ENCODE data around the gene AZU1.
A peak's percentile ranks its signal among the peaks of the same experiment; 100 is the strongest.
"Not testable (repeated sequence)": the region's sequence is repeated elsewhere in the genome, so short reads cannot be mapped to it uniquely, and the experiment has no call there.

AZU1 gene

DNA sequence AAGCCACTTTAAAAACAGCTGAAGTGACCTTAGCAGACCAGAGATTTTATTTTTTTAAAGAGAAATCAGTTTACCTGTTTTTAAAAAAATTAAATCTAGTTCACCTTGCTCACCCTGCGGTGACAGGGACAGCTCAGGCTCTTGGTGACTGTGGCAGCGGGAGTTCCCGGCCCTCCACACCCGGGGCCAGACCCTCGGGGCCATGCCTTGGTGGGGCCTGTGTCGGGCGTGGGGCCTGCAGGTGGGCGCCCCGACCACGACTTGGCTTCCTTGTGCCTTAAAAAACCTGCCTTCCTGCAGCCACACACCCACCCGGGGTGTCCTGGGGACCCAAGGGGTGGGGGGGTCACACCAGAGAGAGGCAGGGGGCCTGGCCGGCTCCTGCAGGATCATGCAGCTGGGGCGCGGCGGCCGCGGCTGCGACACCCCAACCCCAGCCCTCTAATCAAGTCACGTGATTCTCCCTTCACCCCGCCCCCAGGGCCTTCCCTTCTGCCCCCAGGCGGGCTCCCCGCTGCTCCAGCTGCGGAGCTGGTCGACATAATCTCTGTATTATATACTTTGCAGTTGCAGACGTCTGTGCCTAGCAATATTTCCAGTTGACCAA lies 16.7 kb upstream of the AZU1 start:
- DNase-seq: no peak

DNA sequence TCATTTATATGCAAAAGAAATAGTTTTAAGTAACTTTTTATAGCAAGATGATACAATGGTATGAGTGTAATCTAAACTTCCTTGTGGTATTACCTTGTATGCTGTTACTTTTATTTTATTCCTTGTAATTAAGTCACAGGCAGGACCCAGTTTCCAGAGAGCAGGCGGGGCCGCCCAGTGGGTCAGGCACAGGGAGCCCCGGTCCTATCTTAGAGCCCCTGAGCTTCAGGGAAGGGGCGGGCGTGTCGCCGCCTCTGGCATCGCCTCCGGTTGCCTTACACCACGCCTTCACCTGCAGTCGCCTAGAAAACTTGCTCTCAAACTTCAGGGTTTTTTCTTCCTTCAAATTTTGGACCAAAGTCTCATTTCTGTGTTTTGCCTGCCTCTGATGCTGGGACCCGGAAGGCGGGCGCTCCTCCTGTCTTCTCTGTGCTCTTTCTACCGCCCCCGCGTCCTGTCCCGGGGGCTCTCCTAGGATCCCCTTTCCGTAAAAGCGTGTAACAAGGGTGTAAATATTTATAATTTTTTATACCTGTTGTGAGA lies 16.1 kb upstream of the AZU1 start:
- no peak for DNase-seq

DNA sequence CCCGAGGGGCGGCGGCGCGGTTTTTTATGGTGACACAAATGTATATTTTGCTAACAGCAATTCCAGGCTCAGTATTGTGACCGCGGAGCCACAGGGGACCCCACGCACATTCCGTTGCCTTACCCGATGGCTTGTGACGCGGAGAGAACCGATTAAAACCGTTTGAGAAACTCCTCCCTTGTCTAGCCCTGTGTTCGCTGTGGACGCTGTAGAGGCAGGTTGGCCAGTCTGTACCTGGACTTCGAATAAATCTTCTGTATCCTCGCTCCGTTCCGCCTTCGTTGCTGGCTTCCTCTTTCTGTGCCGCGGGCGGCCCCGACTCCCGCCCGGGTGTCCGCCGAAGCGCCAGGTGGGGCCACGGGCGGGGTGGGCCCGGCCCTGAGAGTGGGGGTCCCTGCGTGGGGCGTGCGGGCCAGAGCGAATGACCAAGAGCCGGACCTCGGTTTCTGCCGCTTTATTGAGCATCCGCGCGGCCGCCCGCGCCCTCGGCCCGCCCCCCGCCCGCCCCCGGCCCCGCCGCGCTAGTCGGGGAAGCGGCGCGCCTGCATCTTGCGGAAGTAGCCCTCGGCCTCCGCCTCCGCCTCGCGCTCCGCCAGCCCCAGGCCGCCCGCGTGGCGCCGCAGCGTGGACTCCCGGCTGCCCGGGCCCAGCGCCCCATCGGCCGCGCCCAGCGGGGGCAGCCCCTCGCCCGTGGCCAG lies 15.4 kb upstream of the AZU1 start:
- DNase-seq: peak; percentile 51

DNA sequence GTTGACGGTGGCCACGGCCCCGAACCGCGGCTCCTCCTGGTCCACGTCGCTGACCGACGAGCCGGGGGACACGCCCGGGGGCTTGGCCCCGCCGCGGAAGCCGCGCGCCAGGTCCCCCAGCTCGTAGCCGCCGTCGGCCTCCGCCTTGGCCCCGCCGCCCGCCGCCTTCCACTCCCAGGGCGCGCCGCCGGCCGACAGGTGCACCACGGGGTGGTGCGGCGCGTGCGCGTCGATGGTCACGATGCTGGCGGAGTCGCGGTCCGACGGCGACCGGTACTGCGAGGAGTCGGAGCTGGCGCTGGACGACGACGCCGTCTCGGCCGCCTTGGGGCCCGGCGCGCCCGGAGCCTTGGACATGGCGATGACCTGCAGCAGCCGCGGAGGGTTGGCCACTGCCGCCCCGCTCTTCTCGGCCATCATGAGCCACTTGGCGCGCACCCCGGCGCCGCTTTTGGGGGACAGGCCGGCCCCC lies 14.9 kb upstream of the AZU1 start:
- no peak for DNase-seq

DNA sequence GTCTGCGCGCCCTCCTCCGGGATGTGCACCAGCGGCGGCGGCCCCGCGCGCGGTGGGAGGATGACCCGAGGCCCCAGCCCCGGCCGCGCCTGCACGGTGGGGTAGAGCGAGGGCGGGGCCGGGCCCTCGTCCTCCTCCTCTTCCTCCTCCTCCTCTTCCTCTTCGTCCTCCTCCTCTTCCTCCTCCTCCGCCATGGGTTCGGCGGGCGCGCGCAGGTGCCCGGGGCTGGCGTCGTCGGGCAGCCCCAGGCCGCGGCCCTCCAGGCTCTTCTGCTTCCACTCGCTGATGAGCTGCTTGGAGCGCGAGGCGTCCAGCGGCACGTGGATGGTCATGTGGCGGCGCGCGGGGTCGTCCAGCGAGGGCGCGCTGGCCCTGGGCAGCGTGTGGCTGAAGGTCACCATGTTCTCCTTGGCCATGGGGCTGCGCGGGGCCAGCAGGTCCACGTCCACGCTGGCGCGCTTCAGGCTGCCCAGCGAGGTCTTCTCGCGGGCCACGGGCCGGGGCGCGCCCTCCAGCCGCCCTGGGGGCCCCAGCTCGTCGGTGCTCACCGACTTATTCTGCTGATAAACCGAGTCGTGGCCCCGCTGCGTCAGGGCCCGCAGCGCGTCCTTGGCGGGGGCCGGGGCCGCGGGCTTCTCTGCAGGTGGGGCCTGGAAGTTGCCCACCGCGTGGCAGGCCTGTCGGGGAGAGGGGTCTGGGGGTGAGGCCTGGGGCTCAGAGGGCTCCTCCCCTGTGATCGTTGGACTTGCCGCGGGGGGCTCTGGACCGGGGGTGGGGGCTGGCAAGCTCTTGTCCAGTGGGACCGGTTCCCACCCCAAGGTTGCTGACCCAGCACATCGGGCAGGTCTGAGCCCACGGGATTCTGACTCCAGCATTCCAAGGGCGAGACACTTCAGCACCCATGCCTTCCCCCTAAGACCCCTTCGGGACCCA lies 14.2 kb upstream of the AZU1 start:
- peak; percentile 53 for DNase-seq

DNA sequence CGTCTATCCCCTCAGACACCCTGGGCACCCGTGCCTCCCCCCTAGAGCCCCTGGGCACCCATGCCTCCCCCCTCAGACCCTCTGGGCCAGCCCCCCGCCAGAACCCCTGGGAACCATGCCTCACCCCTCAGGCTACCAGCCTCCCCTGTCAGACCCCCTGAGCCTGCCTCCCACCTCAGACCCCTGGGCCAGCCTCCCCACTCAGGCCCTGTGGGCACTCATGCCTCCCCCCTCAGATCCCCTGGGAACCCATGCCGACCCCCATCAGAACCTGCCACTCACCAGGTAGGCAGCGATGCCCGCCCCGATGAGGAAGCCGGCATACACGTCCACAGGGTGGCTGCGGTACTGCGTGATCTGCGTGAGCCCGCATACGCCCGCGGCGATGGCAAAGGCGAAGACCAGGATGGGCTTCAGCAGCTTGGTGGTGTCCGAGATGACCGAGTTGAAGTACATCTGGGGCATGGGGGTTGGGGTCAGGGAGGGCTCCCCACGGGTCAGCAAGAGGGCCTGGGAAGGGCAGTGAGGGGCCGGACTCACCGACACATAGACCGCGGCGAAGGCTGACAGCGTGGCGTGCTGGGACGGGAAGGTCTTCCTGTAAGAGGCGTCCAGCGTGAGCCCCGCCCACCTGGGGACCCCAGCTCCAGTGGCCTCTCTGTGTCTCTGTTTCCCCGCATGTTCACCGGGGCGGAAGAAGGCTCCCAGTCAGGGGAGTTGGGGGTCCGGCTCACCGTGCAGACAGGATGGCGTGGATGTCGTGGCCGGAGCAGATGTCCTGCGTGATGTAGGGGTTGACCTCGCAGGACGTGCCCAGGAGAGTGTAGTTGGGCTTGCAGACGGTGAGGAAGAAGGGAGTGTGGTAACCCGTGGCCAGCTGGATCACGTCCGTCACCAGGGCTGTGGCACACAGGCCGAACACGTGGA lies 13.2 kb upstream of the AZU1 start:
- DNase-seq: peak; percentile 60

DNA sequence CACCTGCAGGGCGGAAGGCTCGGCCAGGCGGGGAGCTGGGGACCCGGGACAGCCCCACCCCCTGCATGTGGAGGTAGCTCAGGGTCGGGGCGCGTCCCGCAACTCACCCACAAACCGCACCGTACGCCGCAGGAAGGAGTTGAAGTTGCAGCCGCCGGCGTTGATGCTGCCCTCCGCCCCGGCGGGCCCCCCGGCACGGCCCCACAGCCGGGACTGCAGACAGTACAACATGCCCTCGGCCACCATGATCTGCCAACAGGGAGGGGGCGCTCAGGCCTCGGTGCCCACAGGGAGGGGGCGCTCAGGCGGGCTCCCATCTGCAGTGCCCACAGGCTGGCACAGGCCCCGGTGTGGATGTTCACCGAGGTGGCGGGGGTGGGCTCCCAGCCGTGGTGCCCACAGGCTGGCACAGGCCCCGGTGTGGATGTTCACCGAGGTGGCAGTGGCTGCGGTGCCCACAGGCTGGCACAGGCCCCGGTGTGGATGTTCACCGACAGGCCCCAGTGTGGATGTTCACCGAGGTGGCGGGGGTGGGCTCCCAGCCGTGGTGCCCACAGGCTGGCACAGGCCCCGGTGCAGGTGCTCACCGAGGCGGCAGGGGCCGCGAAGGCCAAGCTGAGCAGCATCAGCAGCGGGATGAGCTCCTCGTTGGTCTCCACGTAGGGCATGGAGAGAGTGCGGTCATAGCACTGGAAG lies 12.4 kb upstream of the AZU1 start:
- DNase-seq: no peak

DNA sequence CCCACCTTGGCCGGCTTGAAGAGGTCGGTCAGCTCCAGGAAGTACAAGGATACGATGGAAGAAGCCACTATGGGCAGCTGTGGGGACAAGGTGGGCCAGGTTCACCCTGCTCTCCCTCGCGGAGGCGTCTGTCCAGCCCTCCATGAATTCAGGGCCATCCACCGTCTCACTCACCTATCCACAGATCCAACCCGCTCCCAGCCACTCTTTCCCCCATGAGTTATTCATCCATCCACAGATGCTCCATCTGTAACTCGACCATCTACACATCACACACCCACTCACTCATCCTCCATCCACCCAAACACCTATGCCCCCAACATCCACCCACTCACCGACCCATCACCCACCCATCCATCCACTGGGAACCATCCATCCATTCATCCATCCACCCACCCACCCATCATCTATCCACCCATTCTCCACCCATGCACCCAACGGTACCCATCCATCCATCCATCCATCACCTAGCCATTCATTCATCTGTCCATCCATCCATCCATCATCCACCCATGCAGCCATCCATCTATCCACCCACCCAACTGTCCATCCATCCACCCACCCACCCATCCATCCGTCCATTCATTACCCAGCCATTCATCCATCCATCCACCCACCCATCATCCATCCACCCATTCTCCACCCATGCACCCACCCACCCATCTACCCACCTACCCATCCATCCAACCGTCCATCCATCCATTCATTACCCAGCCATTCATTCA lies 11.7 kb upstream of the AZU1 start:
- peak; percentile 54 for DNase-seq

DNA sequence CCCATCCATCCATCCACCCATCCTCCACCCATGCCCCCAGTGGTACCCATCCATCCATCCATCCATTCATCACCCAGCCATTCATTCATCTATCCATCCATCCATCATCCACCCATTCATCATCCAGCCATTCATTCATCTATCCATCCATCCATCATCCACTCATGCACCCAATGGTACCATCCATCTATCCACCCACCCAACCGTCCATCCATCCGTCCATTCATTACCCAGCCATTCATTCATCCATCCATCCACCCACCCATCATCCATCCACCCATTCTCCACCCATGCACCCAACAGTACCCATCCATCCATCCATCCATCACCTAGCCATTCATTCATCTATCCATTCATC lies 11.2 kb upstream of the AZU1 start:
- no peak for DNase-seq

DNA sequence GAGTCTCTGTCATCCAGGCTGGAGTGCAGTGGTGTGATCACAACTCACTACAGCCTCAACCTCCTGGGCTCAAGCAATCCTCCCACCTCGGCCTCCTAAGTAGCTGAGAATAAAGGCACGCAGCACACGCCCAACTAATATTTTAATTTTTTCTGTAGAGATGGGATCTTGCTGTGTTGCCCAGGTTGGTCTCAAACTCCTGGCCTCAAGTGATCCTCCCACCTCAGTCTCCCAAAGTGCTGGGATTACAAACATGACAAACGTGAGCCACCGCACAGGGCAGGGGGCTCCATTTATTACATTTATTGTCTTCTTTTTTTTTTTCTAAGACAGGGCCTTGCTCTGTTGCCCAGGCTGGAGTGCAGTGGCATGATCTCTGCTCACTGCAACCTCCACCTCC lies 7.4 kb upstream of the AZU1 start:
- DNase-seq: not testable (repeated sequence)

DNA sequence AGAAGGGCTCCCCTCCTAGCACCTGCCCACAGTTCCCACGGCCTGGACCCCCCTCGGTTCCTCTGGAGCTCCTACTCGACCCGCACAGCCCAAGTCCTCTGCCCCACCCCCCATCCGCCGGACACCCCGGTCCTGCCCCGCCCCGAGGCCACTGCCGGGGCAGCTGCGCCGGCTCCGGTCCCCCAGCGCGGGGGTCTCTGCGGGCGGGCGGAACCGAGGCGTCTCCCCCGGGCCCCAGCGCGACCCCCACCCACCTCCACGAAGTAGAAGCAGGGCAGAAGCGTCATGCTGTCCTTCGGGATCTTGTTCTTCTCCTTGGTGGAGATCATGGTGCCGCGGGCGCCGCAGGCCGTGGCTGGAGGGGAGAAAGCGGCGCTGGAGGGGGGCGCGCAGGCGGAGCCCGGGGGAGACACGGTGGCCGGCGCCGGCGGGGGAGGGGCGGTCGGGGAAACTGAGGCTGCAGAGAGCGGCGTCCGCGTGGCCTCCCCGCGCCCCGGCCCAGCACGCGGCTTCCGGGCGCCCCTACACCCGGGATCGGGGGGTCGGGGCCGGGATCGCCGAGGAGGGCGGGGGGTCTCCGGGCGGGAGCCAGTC lies 6.3 kb upstream of the AZU1 start:
- DNase-seq: peak; percentile 69

DNA sequence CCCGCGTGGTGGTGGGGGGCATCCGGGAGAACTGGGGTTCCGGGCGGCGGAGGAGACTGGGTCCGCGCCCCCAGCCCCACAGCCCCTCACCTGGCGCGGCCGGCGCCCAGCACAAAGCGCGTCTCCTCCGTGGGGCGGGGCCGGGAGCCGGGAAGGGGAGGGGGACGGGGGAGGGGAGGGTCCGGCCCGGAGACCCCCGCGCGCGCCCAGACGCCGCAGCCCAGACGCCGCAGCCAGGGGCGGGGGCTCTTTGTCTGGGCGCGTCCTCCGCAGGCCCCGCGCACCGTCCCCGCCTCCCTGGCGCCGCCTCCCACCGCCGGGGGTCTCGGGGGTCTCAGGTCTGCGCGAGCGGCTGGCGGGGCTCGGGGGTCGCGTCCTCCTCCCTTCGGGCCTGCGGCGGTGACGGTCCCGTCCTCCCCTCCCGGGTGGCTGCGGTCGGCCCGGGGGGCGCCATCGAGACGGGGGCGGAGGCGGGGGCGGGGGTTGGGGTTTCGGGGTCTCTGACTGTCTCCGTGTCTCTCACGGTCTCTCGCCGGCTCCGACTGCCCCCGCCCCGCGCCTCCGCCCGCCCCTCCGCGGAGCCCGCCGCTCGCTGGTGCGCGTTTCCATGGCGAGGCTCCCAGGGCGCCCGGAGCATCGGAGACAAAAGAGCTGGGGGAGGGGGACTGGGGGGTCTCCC lies 5.7 kb upstream of the AZU1 start, which contains the start of gene PLPPR3:
Gene PLPPR3 (minus strand): TSS at position 131 of the 679 bp plus-strand sequence. CDS start 396 bp downstream, outside the sequence.
- peak; percentile 70 for DNase-seq

DNA sequence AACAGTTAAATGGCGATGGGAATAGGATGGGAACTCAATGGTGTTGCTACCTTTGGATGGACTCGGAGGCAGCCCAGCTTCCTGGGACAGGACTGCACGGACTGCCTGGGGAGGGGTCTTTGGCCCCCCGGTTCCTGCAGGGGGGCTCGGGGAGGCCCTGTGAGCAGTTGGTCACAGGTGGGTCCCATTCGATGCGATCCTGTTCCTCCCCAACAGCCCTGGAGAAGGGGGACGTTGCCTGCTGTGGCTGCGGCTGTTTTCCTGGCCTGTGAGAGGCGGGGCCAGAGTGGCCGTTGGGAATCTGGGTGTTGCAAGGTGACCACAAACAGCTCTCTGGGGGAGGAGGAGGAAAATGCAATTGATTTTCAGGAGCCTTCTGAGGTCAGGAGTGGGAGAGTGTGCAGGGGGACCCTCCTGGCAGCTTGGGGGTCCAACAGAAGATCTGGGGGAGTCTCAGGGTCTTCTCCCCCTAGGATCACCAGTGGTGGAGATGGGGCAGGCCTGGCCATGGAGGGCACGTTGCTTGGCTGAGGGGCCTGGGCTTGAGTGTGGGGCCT lies 4.0 kb upstream of the AZU1 start:
- DNase-seq: peak; percentile 69

DNA sequence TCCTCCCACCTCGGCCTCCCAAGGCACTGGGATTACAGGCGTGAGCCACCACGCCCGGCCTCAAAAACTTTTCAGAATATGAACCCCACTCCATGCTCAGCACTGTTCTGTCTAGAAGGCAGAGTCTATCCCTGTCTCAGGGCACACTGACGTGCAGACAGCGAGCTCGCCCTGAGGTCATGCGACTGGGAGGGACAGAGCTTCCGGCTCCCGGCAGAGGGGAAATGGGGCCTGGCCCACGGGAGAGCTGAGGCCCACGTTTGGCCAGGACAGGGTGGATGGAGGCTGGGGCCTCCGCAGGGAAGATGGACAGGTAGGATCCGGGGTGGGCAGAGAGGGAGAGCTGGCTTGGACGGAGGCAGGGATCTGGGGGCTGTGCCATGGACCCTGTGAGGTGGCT lies 2.8 kb upstream of the AZU1 start:
- peak; percentile 57 for DNase-seq

DNA sequence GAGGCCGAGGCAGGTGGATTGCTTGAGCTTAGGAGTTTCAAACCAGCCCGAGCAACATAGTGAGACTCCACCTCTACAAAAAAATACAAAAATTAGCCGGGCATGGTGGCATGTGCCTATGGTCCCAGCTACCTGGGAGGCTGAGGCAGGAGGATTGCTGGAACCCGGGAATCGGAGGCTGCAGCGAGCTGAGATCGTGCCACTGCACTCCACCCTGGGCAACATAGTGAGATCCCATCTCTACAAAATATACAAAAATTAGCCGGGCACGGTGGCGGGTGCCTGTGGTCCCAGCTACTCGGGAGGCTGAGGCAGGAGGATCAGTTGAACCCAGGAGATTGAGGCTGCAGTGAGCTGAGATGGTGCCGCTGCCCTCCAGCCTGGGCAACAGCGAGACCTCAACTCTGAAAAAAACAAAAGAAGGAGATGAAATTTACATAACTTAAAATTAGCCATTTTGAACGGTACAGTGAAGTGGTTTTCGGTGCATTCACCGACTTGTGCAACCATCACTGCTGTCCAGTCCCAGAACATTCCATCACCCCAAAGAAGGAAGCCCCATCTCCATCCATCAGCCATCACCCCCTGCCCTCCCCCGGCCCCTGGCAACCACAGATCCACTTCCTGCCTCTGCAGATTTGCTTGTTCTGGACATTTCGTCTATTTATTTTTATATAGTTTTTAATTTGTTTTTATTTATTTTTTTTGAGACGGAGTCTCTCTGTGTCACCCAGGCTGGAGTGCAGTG lies 1.6 kb upstream of the AZU1 start:
- DNase-seq: no peak

DNA sequence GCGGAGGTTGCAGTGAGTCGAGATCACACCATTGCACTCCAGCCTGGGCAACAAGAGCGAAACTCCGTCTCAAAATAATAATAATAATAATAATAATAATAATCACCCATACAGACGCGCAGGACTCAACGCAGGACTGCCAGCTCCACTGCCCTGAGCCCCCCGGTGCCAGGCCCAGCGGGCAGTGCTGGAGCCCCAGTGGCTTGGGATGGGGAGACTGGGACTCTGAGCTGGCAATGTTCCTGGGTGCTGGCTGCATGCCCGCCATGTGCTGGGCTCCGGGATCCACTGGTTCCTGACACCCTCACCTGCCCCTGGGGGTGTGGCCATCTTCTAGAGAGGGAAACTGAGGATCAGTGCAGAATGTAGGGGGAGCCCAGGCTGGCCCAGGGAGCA lies 325 bp upstream of the AZU1 start:
- DNase-seq: no peak

DNA sequence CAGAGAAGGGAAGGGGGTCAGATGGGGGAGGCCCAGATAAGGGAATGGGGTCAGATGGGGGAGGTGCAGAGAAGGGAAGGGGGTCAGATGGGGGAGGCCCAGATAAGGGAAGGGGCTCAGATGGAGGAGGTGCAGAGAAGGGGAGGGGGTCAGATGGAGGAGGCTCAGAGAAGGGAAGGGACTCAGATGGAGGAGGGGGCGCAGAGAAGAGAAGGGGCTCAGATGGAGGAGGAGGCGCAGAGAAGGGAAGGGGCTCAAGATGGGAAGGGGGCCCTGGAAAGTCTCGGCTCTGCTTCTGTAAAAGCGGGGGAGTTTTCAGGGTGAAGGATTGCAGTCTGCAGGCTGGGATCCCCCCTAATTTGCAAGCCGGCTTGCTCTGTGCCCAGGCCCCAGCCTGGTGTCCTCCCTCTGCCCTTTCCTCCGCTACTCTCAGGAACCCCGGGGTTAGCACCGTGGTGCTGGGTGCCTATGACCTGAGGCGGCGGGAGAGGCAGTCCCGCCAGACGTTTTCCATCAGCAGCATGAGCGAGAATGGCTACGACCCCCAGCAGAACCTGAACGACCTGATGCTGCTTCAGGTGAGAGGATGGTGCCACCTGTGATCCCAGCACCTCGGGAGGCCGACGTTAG lies 1.6 kb downstream of the AZU1 start:
- DNase-seq: no peak

All from islet precursor cell (in vitro differentiated cells).